OCI-LY7 (cell line): ENCODE measurements around the gene TTC24. TPM values are rescaled to one million over a fixed set of nuclear protein-coding genes. Genes with fewer than 3 reads are reported as not detected.
A peak's percentile ranks its signal among the peaks of the same experiment; 100 is the strongest.

ENCODE experiments used
- Bru-seq: library from RNA; stranded (reverse); fragments of 400-500 nt; gene quantifications from one replicate; lab custom pipeline; 2021; lab: Mats Ljungman, UMichigan
- BruChase-seq, 2 experiments: library from RNA; stranded (reverse); fragments of 400-500 nt; gene quantifications; one replicate each; lab custom pipeline; 2021; lab: Mats Ljungman, UMichigan
- BruUV-seq: library from RNA; stranded (reverse); fragments of 400-500 nt; replicated peaks from 2 replicates; lab custom pipeline; 2021; lab: Mats Ljungman, UMichigan
- CTCF ChIA-PET: fragments of 300-600 bp; sonication (Branson Sonifier 250); formaldehyde crosslinking; loops from one replicate; lab custom pipeline; 2022; ENCODE audit warnings: antibody characterized with exemption; ENCODE audit not compliant: unreplicated experiment; lab: Charles Lee
- POLR2A ChIA-PET: fragments of 300-600 bp; sonication (Branson Sonifier 250); formaldehyde crosslinking; loops from one replicate; lab custom pipeline; 2022; ENCODE audit warnings: antibody characterized with exemption; lab: Charles Lee
- DNase-seq: peaks from one replicate; pipeline ENCODE4 v3.0.0-alpha.2; 2015; ENCODE audit warnings: low spot score
- H2AFZ ChIP-seq: fragments of 200-600 bp; sonication (generic), shearing (Covaris generic); 2 replicates; pipeline ENCODE4 v1.6.1; 2014; ENCODE audit warnings: mild to moderate bottlenecking, antibody characterized with exemption, low read length, moderate library complexity
- H3K27ac ChIP-seq: fragments of 200-600 bp; sonication (generic); 2 replicates; pipeline ENCODE4 v1.5.1; 2014; ENCODE audit warnings: mixed run types, low read depth, mild to moderate bottlenecking, moderate library complexity, low read length, inconsistent platforms; ENCODE audit not compliant: poor library complexity, severe bottlenecking
- H3K36me3 ChIP-seq: fragments of 200-600 bp; sonication (generic); 2 replicates; pipeline ENCODE4 v1.6.1; 2014; ENCODE audit warnings: mild to moderate bottlenecking, antibody characterized with exemption, low read length, moderate library complexity, mixed read lengths; ENCODE audit not compliant: insufficient read depth
- H3K4me1 ChIP-seq: fragments of 200-600 bp; sonication (generic); 2 replicates; pipeline ENCODE4 v1.5.1; 2014; ENCODE audit warnings: mild to moderate bottlenecking, low read length; ENCODE audit not compliant: insufficient read depth, poor library complexity, severe bottlenecking
- H3K4me2 ChIP-seq: fragments of 200-600 bp; sonication (generic); 2 replicates; pipeline ENCODE4 v1.6.1; 2014; ENCODE audit warnings: mild to moderate bottlenecking, low read length
- H3K4me3 ChIP-seq: fragments of 200-600 bp; sonication (generic); 2 replicates; pipeline ENCODE4 v1.5.1; 2014; ENCODE audit warnings: mild to moderate bottlenecking, low read depth, low read length; ENCODE audit not compliant: poor library complexity, severe bottlenecking
- H3K79me2 ChIP-seq: fragments of 200-600 bp; sonication (generic); 2 replicates; pipeline ENCODE4 v1.6.1; 2016; ENCODE audit warnings: low read depth, mild to moderate bottlenecking, low read length, moderate library complexity, mixed read lengths; ENCODE audit not compliant: insufficient read depth
- H3K9me2 ChIP-seq: fragments of 200-600 bp; sonication (generic); 2 replicates; pipeline ENCODE4 v1.6.1; 2016; ENCODE audit warnings: mild to moderate bottlenecking, low read length, mixed read lengths; ENCODE audit not compliant: insufficient read depth
- H3K9me3 ChIP-seq: fragments of 200-600 bp; sonication (generic); 2 replicates; pipeline ENCODE4 v1.6.1; 2014; ENCODE audit warnings: mild to moderate bottlenecking, mixed run types, low read length, mixed read lengths
- H4K20me1 ChIP-seq: fragments of 200-600 bp; sonication (generic); 2 replicates; pipeline ENCODE4 v1.6.1; 2014; ENCODE audit warnings: mild to moderate bottlenecking, antibody characterized with exemption, low read length, moderate library complexity, mixed read lengths; ENCODE audit not compliant: insufficient read depth
- EZH2phosphoT487 ChIP-seq: fragments of 200-600 bp; sonication (generic); IDR thresholded peaks from 2 replicates; pipeline ENCODE4 v1.6.1; 2018; ENCODE audit warnings: low read depth, borderline replicate concordance, mild to moderate bottlenecking, mixed run types, antibody characterized with exemption, low read length, moderate library complexity, mixed read lengths
- intact Hi-C: fragments of 100-400 bp; cut with micrococcal nuclease; formaldehyde crosslinking; loops from one replicate; pipeline ENCODE4 v1.10.0; 2022; ENCODE audit not compliant: unreplicated experiment
- long read RNA-seq: library from polyadenylated mRNA; stranded (forward); transcript quantifications from one replicate; pipeline ENCODE4 v2.0.0, GENCODE V29; 2022
- total RNA-seq, 2 experiments: library from RNA; depleted of rRNA in 1 of 2; stranded (reverse); fragments of >200 nt in 1 of 2; shearing (Covaris generic) in 1 of 2; gene quantifications; 2 replicates each; pipeline ENCODE4 v1.2.3, GENCODE V29; 2014 to 2022
- TF ChIP-seq, protein P1 (sequence below): fragments of 200-600 bp; sonication (generic); conservative IDR thresholded peaks from 2 replicates; pipeline ENCODE4 v1.5.1; 2014; ENCODE audit warnings: mild to moderate bottlenecking, antibody characterized with exemption, low read length, moderate library complexity, mixed read lengths

The TTC24 gene
- 2.8 and 3.6 TPM in 2 replicates for total RNA-seq (2014; rRNA removed; shearing (Covaris generic))
- total RNA-seq (2022), result 11.9 and 12.4 TPM in 2 replicates
- percentile 51 among the genes with signal in this experiment for Bru-seq, nascent RNA
- percentile 41 among the genes with signal in this experiment for BruChase-seq, experiment 1, labeled RNA remaining after a 6-hour chase
- BruChase-seq, experiment 2, labeled RNA remaining after a 2-hour chase, result percentile 51 among the genes with signal in this experiment
- long read RNA-seq, partial matches to known transcripts, result 7 of 25 reads
- long read RNA-seq, other reads (novel, unspliced or antisense), result 15 of 25 reads

DNA sequence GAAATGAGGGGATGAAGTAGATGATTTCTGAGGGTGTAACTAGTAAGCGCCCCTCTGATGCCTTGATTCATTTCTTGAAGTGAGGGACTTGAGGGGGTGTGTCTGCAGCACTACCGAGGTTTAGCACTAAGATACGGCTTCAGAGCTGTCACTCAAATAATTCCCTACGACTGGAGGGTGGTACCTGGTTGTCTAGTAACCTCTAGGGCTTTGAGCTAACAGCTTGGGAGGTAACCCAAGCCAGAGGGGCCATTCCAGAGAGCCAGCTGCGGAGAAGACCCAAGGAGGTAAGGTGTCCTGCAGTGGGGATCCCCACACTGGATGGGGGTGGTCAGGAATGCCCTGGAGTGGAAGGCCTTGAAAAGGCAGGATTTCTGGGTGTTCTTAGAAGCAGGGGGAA lies at the start of gene TTC24:
TSS of gene TTC24 (plus strand) at position 252 of the 400 bp plus-strand sequence. CDS start 1,642 bp downstream, outside the sequence.
- CTCF ChIA-PET, result interaction anchor here (1.2 kb wide), 1 partner anchor 48 kb away, joined by 3 read pairs; no protein-coding TSS in a partner anchor
- Histone ChIP-seq H3K4me1 (peaks cover 33% of the 10 kb centered on the region), H3K9me2 (no peaks in the 10 kb centered on the region), H4K20me1 (no peaks in the 10 kb centered on the region), H2AFZ (no peak within 1 kb of the TSS), H3K36me3 (no peaks in the 10 kb centered on the region), H3K9me3 (no peaks in the 10 kb centered on the region), H3K4me2 (no peak within 1 kb of the TSS), H3K79me2 (no peaks in the 10 kb centered on the region), H3K27ac (no peak within 1 kb of the TSS), H3K4me3 (no peak within 1 kb of the TSS)
- no TSS peak for BruUV-seq
- no peak for DNase-seq
- TF ChIP-seq EZH2phosphoT487, result no peak
- TF ChIP-seq, protein P1, sequence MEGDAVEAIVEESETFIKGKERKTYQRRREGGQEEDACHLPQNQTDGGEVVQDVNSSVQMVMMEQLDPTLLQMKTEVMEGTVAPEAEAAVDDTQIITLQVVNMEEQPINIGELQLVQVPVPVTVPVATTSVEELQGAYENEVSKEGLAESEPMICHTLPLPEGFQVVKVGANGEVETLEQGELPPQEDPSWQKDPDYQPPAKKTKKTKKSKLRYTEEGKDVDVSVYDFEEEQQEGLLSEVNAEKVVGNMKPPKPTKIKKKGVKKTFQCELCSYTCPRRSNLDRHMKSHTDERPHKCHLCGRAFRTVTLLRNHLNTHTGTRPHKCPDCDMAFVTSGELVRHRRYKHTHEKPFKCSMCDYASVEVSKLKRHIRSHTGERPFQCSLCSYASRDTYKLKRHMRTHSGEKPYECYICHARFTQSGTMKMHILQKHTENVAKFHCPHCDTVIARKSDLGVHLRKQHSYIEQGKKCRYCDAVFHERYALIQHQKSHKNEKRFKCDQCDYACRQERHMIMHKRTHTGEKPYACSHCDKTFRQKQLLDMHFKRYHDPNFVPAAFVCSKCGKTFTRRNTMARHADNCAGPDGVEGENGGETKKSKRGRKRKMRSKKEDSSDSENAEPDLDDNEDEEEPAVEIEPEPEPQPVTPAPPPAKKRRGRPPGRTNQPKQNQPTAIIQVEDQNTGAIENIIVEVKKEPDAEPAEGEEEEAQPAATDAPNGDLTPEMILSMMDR, result no peak
- POLR2A ChIA-PET, result interaction anchor here (0.6 to 1.1 kb wide), 6 partner anchors 17 to 236 kb away, joined by 3 to 4 read pairs (median 3); no protein-coding TSS in a partner anchor
- intact Hi-C loops, result no loop called here

DNA sequence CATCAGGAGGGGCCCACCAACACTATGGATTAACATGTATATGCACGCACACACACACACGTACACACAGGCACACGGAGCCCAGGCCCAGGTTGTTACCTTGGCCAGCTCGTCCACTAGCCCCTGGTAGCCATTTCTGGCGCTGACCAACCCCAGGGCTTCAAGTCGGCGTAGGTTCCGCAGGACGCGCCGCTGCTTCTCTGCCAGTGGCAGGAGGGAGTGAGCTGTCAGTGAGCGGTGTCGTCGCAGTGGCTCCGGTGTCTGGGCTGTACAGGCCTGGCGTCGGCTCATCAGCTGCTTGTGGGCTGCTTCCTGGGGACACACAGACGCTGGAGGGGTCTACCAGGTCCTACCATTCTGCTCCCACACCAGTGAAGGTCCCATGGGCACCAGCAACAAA lies 49.5 kb upstream of the TTC24 start:
- CTCF ChIA-PET, result no interaction called here
- Histone ChIP-seq H3K4me1 (peaks cover 20% of the 10 kb centered on the region), H3K9me3 (no peaks in the 10 kb centered on the region), H3K4me2 (no peak overlapping the region), H3K27ac (no peak overlapping the region), H2AFZ (no peak overlapping the region), H3K9me2 (no peaks in the 10 kb centered on the region), H3K36me3 (peaks cover 51% of the 10 kb centered on the region), H3K79me2 (no peaks in the 10 kb centered on the region), H3K4me3 (no peak overlapping the region), H4K20me1 (no peaks in the 10 kb centered on the region)
- no TSS peak for BruUV-seq
- intact Hi-C loops, result no loop called here
- TF ChIP-seq EZH2phosphoT487, result no peak
- TF ChIP-seq, protein P1, result no peak
- POLR2A ChIA-PET, result no interaction called here
- no peak for DNase-seq

DNA sequence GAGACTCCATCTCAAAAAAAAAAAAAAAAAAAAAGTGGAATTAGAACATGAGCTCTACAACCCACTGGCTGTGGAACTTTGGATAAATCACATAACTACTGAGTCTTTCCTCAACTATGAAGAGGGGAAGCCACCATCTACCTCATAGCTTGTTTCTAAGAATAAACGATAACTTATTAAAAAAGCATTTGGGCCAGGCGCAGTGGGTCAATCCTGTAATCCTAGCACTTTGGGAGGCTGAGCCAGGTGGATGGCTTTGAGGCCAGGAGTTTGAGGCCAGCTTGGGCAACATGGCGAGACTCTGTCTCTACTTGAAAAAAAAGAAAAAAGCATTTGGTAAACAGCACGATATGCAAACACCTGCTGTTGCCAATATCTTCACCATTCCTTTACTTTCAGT lies 47.1 kb upstream of the TTC24 start:
- Histone ChIP-seq H4K20me1 (no peaks in the 10 kb centered on the region), H3K4me1 (peaks cover 8% of the 10 kb centered on the region), H3K9me3 (no peaks in the 10 kb centered on the region), H3K27ac (no peak overlapping the region), H2AFZ (no peak overlapping the region), H3K36me3 (peaks cover 51% of the 10 kb centered on the region), H3K9me2 (no peaks in the 10 kb centered on the region), H3K4me3 (no peak overlapping the region), H3K4me2 (no peak overlapping the region), H3K79me2 (no peaks in the 10 kb centered on the region)
- BruUV-seq, result no TSS peak
- ChIA-PET POLR2A (interaction anchor here (0.6 to 1.2 kb wide), 5 partner anchors 9 to 75 kb away, joined by 3 to 6 read pairs (median 3); no protein-coding TSS in a partner anchor), CTCF (interaction anchor here (0.5 kb wide), 1 partner anchor 32 kb away, joined by 5 read pairs; no protein-coding TSS in a partner anchor)
- no peak for TF ChIP-seq EZH2phosphoT487
- TF ChIP-seq, protein P1, result no peak
- DNase-seq, result no peak
- intact Hi-C loops, result no loop called here
